Caco-2 (cell line): ENCODE data around the gene MROH9. TPM values are rescaled to one million over a fixed set of nuclear protein-coding genes. Genes with fewer than 3 reads are reported as not detected.
A peak's percentile ranks its signal among the peaks of the same experiment; 100 is the strongest.

Experiments
- BruUV-seq: library from RNA; stranded (reverse); fragments of 400-500 nt; replicated peaks from 2 replicates; lab custom pipeline; 2021; lab: Mats Ljungman, UMichigan
- CTCF ChIA-PET: fragments of 300-600 bp; sonication (Branson Sonifier 250); formaldehyde crosslinking; loops from one replicate; lab custom pipeline; 2022; ENCODE audit warnings: antibody characterized with exemption; lab: Charles Lee
- POLR2A ChIA-PET: fragments of 300-600 bp; sonication (Branson Sonifier 250); formaldehyde crosslinking; loops from one replicate; lab custom pipeline; 2022; ENCODE audit warnings: antibody characterized with exemption; lab: Charles Lee
- DNase-seq, 2 experiments: peaks; one replicate each; pipeline versions ENCODE4 v3.0.0 to v3.0.0-alpha.2; 2020 to 2022
- H3K27me3 ChIP-seq: replicated peaks from 2 replicates; pipeline ENCODE4 v1.6.0; 2011; ENCODE audit warnings: low read length; ENCODE audit not compliant: control insufficient read depth, insufficient read depth
- H3K36me3 ChIP-seq: 2 replicates; pipeline ENCODE4 v1.5.1; 2011; ENCODE audit warnings: low read length; ENCODE audit not compliant: control insufficient read depth, insufficient read depth
- H3K4me1 ChIP-seq: fragments of 250-450 bp; sonication (Bioruptor Pico); 2 replicates; pipeline ENCODE4 v1.5.1; 2020; ENCODE audit warnings: mild to moderate bottlenecking
- H3K4me3 ChIP-seq: 2 replicates; pipeline ENCODE4 v1.5.1; 2011; ENCODE audit warnings: low read depth, mild to moderate bottlenecking, control low read depth, low read length
- H3K9me3 ChIP-seq: fragments of 250-450 bp; sonication (Bioruptor Pico); 2 replicates; pipeline ENCODE4 v1.5.1; 2020; ENCODE audit warnings: mild to moderate bottlenecking, moderate library complexity
- H3K27ac Mint-ChIP-seq: one replicate; pipeline ENCODE4 v1.8.0; 2022; ENCODE audit warnings: mixed read lengths; ENCODE audit not compliant: unreplicated experiment
- H3K27me3 Mint-ChIP-seq: one replicate; pipeline ENCODE4 v1.8.0; 2022; ENCODE audit warnings: mixed read lengths; ENCODE audit not compliant: insufficient read depth, unreplicated experiment
- H3K36me3 Mint-ChIP-seq: one replicate; pipeline ENCODE4 v1.8.0; 2022; ENCODE audit warnings: mild to moderate bottlenecking, mixed read lengths; ENCODE audit not compliant: insufficient read depth, unreplicated experiment
- H3K4me1 Mint-ChIP-seq: one replicate; pipeline ENCODE4 v1.8.0; 2022; ENCODE audit warnings: low read depth, mixed read lengths; ENCODE audit not compliant: unreplicated experiment
- H3K4me3 Mint-ChIP-seq: one replicate; pipeline ENCODE4 v1.8.0; 2022; ENCODE audit warnings: mild to moderate bottlenecking, moderate library complexity, mixed read lengths; ENCODE audit not compliant: unreplicated experiment
- H3K9me3 Mint-ChIP-seq: one replicate; pipeline ENCODE4 v1.8.0; 2022; ENCODE audit warnings: mixed read lengths; ENCODE audit not compliant: unreplicated experiment
- CTCF ChIP-seq, 2 experiments: fragments of 200-600 bp in 1 of 2; IDR thresholded peaks; 1 replicate in 1 of 2; 2 replicates in 1 of 2; pipeline versions ENCODE4 v1.5.1 to v1.8.0; 2011 to 2022; ENCODE audit warnings: antibody characterized with exemption in 1 of 2, control low read depth in 1 of 2, inconsistent platforms in 1 of 2, low read depth in 1 of 2, low read length in 1 of 2, mild to moderate bottlenecking in 1 of 2, moderate library complexity in 1 of 2; ENCODE audit not compliant: insufficient read depth in 1 of 2, severe bottlenecking in 1 of 2, unreplicated experiment in 1 of 2
- intact Hi-C: fragments of 100-400 bp; cut with micrococcal nuclease; formaldehyde crosslinking; loops from one replicate; pipeline ENCODE4 v1.10.0; 2022; ENCODE audit not compliant: unreplicated experiment
- total RNA-seq: library from RNA; stranded (reverse); gene quantifications from 2 replicates; pipeline ENCODE4 v1.2.3, GENCODE V29; 2022

The MROH9 gene
- total RNA-seq, 1 experiment from 2014 or later: not detected

- Histone ChIP-seq H3K4me3 (no peak overlapping the region), H3K9me3 (no peaks in the 10 kb centered on the region), H3K27me3 (no peaks in the 10 kb centered on the region), H3K4me1 (no peaks in the 10 kb centered on the region), H3K36me3 (no peaks in the 10 kb centered on the region)
- CTCF ChIA-PET: no interaction called here
- no TSS peak for BruUV-seq
- TF ChIP-seq CTCF (IDR thresholded peaks at IDR 0.05; ENCODE audit: insufficient read depth in 1 of 2, low read depth in 1 of 2, low read length in 1 of 2, severe bottlenecking in 1 of 2, unreplicated experiment in 1 of 2): no peak
- no peaks in the 10 kb centered on the region for H3K36me3 Mint-ChIP-seq
- no peak for DNase-seq
- H3K27me3 Mint-ChIP-seq: peaks cover 2% of the 10 kb centered on the region
- H3K27ac Mint-ChIP-seq: no peak overlapping the region
- H3K4me3 Mint-ChIP-seq: no peak overlapping the region
- POLR2A ChIA-PET: no interaction called here
- H3K9me3 Mint-ChIP-seq: no peaks in the 10 kb centered on the region
- intact Hi-C loops: no loop called here
- no peaks in the 10 kb centered on the region for H3K4me1 Mint-ChIP-seq
Observed at GRCh38 chr1:171075041-171075440, 139.7 kb downstream of the MROH9 start.

GRCh38 chr1:171081314-171081753 is 146.0 kb downstream of the MROH9 start:
- DNase-seq: peak in 1 of 2 experiments; percentile 4
- no peaks in the 10 kb centered on the region for H3K27me3 ChIP-seq
- no peaks in the 10 kb centered on the region for H3K36me3 ChIP-seq
- H3K9me3 ChIP-seq: no peaks in the 10 kb centered on the region
- intact Hi-C loops: loop anchor here (1.0 kb wide), 3 partner anchors 107 to 232 kb away; no protein-coding TSS in a partner anchor
- no TSS peak for BruUV-seq
- POLR2A ChIA-PET: no interaction called here
- H3K4me1 Mint-ChIP-seq: no peaks in the 10 kb centered on the region
- H3K27ac Mint-ChIP-seq: no peak overlapping the region
- peak; percentile 21 to 40 for TF ChIP-seq CTCF (IDR thresholded peaks at IDR 0.05; ENCODE audit: insufficient read depth in 1 of 2, low read depth in 1 of 2, low read length in 1 of 2, severe bottlenecking in 1 of 2, unreplicated experiment in 1 of 2)
- H3K4me1 ChIP-seq: peaks cover 7% of the 10 kb centered on the region; the same call in 1 of the 2 replicates
- no peaks in the 10 kb centered on the region for H3K36me3 Mint-ChIP-seq
- H3K27me3 Mint-ChIP-seq: no peaks in the 10 kb centered on the region
- H3K9me3 Mint-ChIP-seq: no peaks in the 10 kb centered on the region
- H3K4me3 ChIP-seq: no peak overlapping the region
- no peak overlapping the region for H3K4me3 Mint-ChIP-seq
- CTCF ChIA-PET: interaction anchor here (0.8 to 1.9 kb wide), 5 partner anchors 56 to 232 kb away, joined by 3 to 37 read pairs (median 15); partner anchors contain the start of gene FMO4

- Mint-ChIP-seq H3K27me3 (no peaks in the 10 kb centered on the region), H3K36me3 (no peaks in the 10 kb centered on the region), H3K9me3 (no peaks in the 10 kb centered on the region), H3K4me3 (no peak overlapping the region), H3K4me1 (no peaks in the 10 kb centered on the region), H3K27ac (no peak overlapping the region)
- POLR2A ChIA-PET: no interaction called here
- Histone ChIP-seq H3K9me3 (no peaks in the 10 kb centered on the region), H3K4me3 (no peak overlapping the region), H3K27me3 (no peaks in the 10 kb centered on the region), H3K4me1 (peaks cover 7% of the 10 kb centered on the region; the same call in 1 of the 2 replicates), H3K36me3 (no peaks in the 10 kb centered on the region)
- TF ChIP-seq CTCF (IDR thresholded peaks at IDR 0.05; ENCODE audit: insufficient read depth in 1 of 2, low read depth in 1 of 2, low read length in 1 of 2, severe bottlenecking in 1 of 2, unreplicated experiment in 1 of 2): no peak
- DNase-seq: no peak
- intact Hi-C loops: loop anchor here (1.0 kb wide), 3 partner anchors 107 to 232 kb away; no protein-coding TSS in a partner anchor
- CTCF ChIA-PET: interaction anchor here (0.8 to 1.9 kb wide), 5 partner anchors 56 to 232 kb away, joined by 3 to 37 read pairs (median 15); partner anchors contain the start of gene FMO4
- BruUV-seq: no TSS peak
Observed at GRCh38 chr1:171081763-171082201, 146.4 kb downstream of the MROH9 start.
